Endothelial cell of hepatic sinusoid (primary cell): Measurements from ENCODE around the gene CST8.

Experiments
- in situ Hi-C: cut with HindIII; loops from 2 replicates; pipeline ENCODE4 v1.10.0; 2017; ENCODE audit warnings: low sequenced_read_pairs

The CST8 gene

GRCh38 chr20:23517719-23518118, 26.8 kb downstream of the CST8 start:
- in situ Hi-C loops: no loop called here

GRCh38 chr20:23519556-23519955, 28.6 kb downstream of the CST8 start:
- in situ Hi-C loops: no loop called here

GRCh38 chr20:23520185-23520584, 29.3 kb downstream of the CST8 start:
- in situ Hi-C loops: no loop called here

- in situ Hi-C loops: no loop called here
Measured at GRCh38 chr20:23524146-23524545, 33.2 kb downstream of the CST8 start.

GRCh38 chr20:23526850-23527249, 35.9 kb downstream of the CST8 start:
- in situ Hi-C loops: no loop called here

- in situ Hi-C loops: no loop called here
Measured at GRCh38 chr20:23528867-23529431, 38.0 kb downstream of the CST8 start.

- in situ Hi-C loops: no loop called here
Measured at GRCh38 chr20:23530937-23531567, 40.1 kb downstream of the CST8 start.

GRCh38 chr20:23532533-23532932, 41.6 kb downstream of the CST8 start:
- in situ Hi-C loops: no loop called here

GRCh38 chr20:23533161-23533560, 42.2 kb downstream of the CST8 start:
- in situ Hi-C loops: no loop called here

GRCh38 chr20:23534801-23535593, 44.1 kb downstream of the CST8 start:
- in situ Hi-C loops: no loop called here

GRCh38 chr20:23536328-23536974, 45.5 kb downstream of the CST8 start:
- in situ Hi-C loops: no loop called here

- in situ Hi-C loops: no loop called here
Measured at GRCh38 chr20:23537030-23537429, 46.1 kb downstream of the CST8 start.

- in situ Hi-C loops: no loop called here
Measured at GRCh38 chr20:23540624-23541023, 49.7 kb downstream of the CST8 start.

- in situ Hi-C loops: no loop called here
Measured at GRCh38 chr20:23541330-23541729, 50.4 kb downstream of the CST8 start.

GRCh38 chr20:23541776-23542175, 50.9 kb downstream of the CST8 start:
- in situ Hi-C loops: no loop called here

- in situ Hi-C loops: no loop called here
Measured at GRCh38 chr20:23542801-23543200, 51.9 kb downstream of the CST8 start.

GRCh38 chr20:23544133-23544532, 53.2 kb downstream of the CST8 start:
- in situ Hi-C loops: no loop called here
